Muscle of leg (tissue), 16 donors: Measurements from ENCODE around the gene SSTR5. TPM values are rescaled to one million over a fixed set of nuclear protein-coding genes. Genes with fewer than 3 reads are reported as not detected.
"Not testable (repeated sequence)": the region's sequence is repeated elsewhere in the genome, so short reads cannot be mapped to it uniquely, and the experiment has no call there.

Experiments used
- DNase-seq: peaks from one replicate; pipeline ENCODE4 v3.0.0; 2013
- H3K27ac ChIP-seq: one replicate; pipeline ENCODE4 v1.5.1; 2013; ENCODE audit warnings: mild to moderate bottlenecking, low read length, control low read depth
- H3K27me3 ChIP-seq: one replicate; pipeline ENCODE4 v1.6.1; 2013; ENCODE audit warnings: low read length; ENCODE audit not compliant: control insufficient read depth, insufficient read depth
- H3K36me3 ChIP-seq: one replicate; pipeline ENCODE4 v1.6.1; 2013; ENCODE audit warnings: low read length; ENCODE audit not compliant: control insufficient read depth, insufficient read depth
- H3K4me1 ChIP-seq: one replicate; pipeline ENCODE4 v1.6.1; 2013; ENCODE audit warnings: low read length; ENCODE audit not compliant: control insufficient read depth, insufficient read depth
- H3K4me3 ChIP-seq: one replicate; pipeline ENCODE4 v1.5.1; 2013; ENCODE audit warnings: low read length, control low read depth
- H3K9me3 ChIP-seq: replicated peaks from 2 replicates; pipeline ENCODE4 v1.6.1; 2013; ENCODE audit warnings: low read depth, low read length; ENCODE audit not compliant: control insufficient read depth
- WGBS: methylation state at CpG from one replicate; pipeline ENCODE4 v1.1.5; 2013; ENCODE audit warnings: missing lambda C conversion rate; ENCODE audit not compliant: insufficient coverage; 5-methylcytosine and 5-hydroxymethylcytosine counted together
- long read RNA-seq, 11 donors: transcript quantifications; one replicate each; lab custom pipeline, GENCODE V29; 2026
- polyA plus RNA-seq, 8 donors: library from polyadenylated mRNA; unstranded; fragments of 120-200 nt; gene quantifications; one replicate each; pipeline versions ENCODE4 v1.2.1 to v1.2.3, GENCODE V29; 2013; ENCODE audit warnings: inconsistent platforms in 1 of 8, low replicate concordance in 1 of 8; ENCODE audit not compliant: insufficient read length in 8 of 8, insufficient read depth in 1 of 8
- total RNA-seq: library from RNA; stranded (reverse); fragments of 120-200 nt; gene quantifications from one replicate; pipeline ENCODE4 v1.2.4, GENCODE V29; 2013

Gene SSTR5
- total RNA-seq (not detected), polyA plus RNA-seq (under 1 TPM in 3 of 8 donors, not detected in 5; 0.08 to 0.13 (median 0.10) TPM)
- long read RNA-seq, donor 1, result 0 reads
- long read RNA-seq, donor 2, result 0 reads
- long read RNA-seq, donor 3, result 0 reads
- long read RNA-seq, donor 4, result 0 reads
- long read RNA-seq, donor 5, partial matches to known transcripts, result 0 of 1 reads
- long read RNA-seq, donor 5, other reads (novel, unspliced or antisense), result 0 of 1 reads
- long read RNA-seq, donor 6, result 0 reads
- long read RNA-seq, donor 7, result 0 reads
- long read RNA-seq, donor 8, result 0 reads
- long read RNA-seq, donor 9, result 0 reads
- long read RNA-seq, donor 10, result 0 reads
- long read RNA-seq, donor 11, result 0 reads

GRCh38 chr16:1072526-1073261, at the start of gene SSTR5:
TSS of gene SSTR5 (plus strand) at chr16:1072747. CDS start at chr16:1078869, 6,122 bp downstream.
- no peak within 1 kb of the TSS for H3K27ac ChIP-seq
- no peaks in the 10 kb centered on the region for H3K36me3 ChIP-seq
- 2% methylated on average over 32 of the region's 59 CpGs for WGBS

GRCh38 chr16:1024138-1024537, 48.4 kb upstream of the SSTR5 start:
- Histone ChIP-seq H3K4me3 (no peak overlapping the region), H3K9me3 (no peaks in the 10 kb centered on the region), H3K27ac (no peak overlapping the region), H3K36me3 (no peaks in the 10 kb centered on the region), H3K27me3 (peaks cover 45% of the 10 kb centered on the region), H3K4me1 (peaks cover 70% of the 10 kb centered on the region)
- 79% methylated on average over 18 of the region's 20 CpGs for WGBS
- no peak for DNase-seq

More at GRCh38 chr16:1072526-1073261, at the start of gene SSTR5:
- no peaks in the 10 kb centered on the region for H3K4me1 ChIP-seq
- H3K9me3 ChIP-seq, result no peaks in the 10 kb centered on the region
- no peak within 1 kb of the TSS for H3K4me3 ChIP-seq
- H3K27me3 ChIP-seq, result peaks cover 91% of the 10 kb centered on the region
- no peak for DNase-seq

GRCh38 chr16:1025183-1025809, 47.3 kb upstream of the SSTR5 start:
- DNase-seq, result peak; percentile 71
- H3K9me3 ChIP-seq, H3K4me3 ChIP-seq, H3K36me3 ChIP-seq, H3K27ac ChIP-seq: not testable (repeated sequence)
- peaks cover 49% of the 10 kb centered on the region for H3K27me3 ChIP-seq
- H3K4me1 ChIP-seq, result peaks cover 66% of the 10 kb centered on the region
- WGBS, result 65% methylated on average over 21 of the region's 24 CpGs

- no peak overlapping the region for H3K4me3 ChIP-seq
- DNase-seq, result peak; percentile 61
- H3K27ac ChIP-seq, result no peak overlapping the region
- 49% methylated on average over 28 of the region's 35 CpGs for WGBS
- H3K36me3 ChIP-seq, result no peaks in the 10 kb centered on the region
- peaks cover 45% of the 10 kb centered on the region for H3K27me3 ChIP-seq
- no peaks in the 10 kb centered on the region for H3K9me3 ChIP-seq
- H3K4me1 ChIP-seq, result peaks cover 68% of the 10 kb centered on the region
Observed at GRCh38 chr16:1026057-1026783, 46.3 kb upstream of the SSTR5 start.

GRCh38 chr16:1026784-1027500, 45.6 kb upstream of the SSTR5 start:
- H3K27ac ChIP-seq, result no peak overlapping the region
- no peaks in the 10 kb centered on the region for H3K9me3 ChIP-seq
- no peak for DNase-seq
- peaks cover 65% of the 10 kb centered on the region for H3K4me1 ChIP-seq
- no peaks in the 10 kb centered on the region for H3K36me3 ChIP-seq
- H3K4me3 ChIP-seq, result no peak overlapping the region
- 65% methylated on average over 25 of the region's 27 CpGs for WGBS
- peaks cover 45% of the 10 kb centered on the region for H3K27me3 ChIP-seq

GRCh38 chr16:1027501-1027815, 45.1 kb upstream of the SSTR5 start:
- 75% methylated on average over 18 of the region's 22 CpGs for WGBS
- H3K36me3 ChIP-seq, result no peaks in the 10 kb centered on the region
- H3K4me3 ChIP-seq, result no peak overlapping the region
- H3K27ac ChIP-seq, result no peak overlapping the region
- H3K4me1 ChIP-seq, result peaks cover 60% of the 10 kb centered on the region
- H3K27me3 ChIP-seq, result peaks cover 43% of the 10 kb centered on the region
- H3K9me3 ChIP-seq, result no peaks in the 10 kb centered on the region
- DNase-seq, result no peak

- no peak overlapping the region for H3K4me3 ChIP-seq
- DNase-seq, result no peak
- H3K27me3 ChIP-seq, result peaks cover 40% of the 10 kb centered on the region
- H3K27ac ChIP-seq, result no peak overlapping the region
- no peaks in the 10 kb centered on the region for H3K9me3 ChIP-seq
- no peaks in the 10 kb centered on the region for H3K36me3 ChIP-seq
- peaks cover 59% of the 10 kb centered on the region for H3K4me1 ChIP-seq
- 42% methylated on average over 8 of the region's 15 CpGs for WGBS
Observed at GRCh38 chr16:1028056-1028455, 44.5 kb upstream of the SSTR5 start.

- Histone ChIP-seq H3K27me3 (peaks cover 40% of the 10 kb centered on the region), H3K36me3 (no peaks in the 10 kb centered on the region), H3K27ac (no peak overlapping the region), H3K4me3 (no peak overlapping the region), H3K4me1 (peaks cover 59% of the 10 kb centered on the region), H3K9me3 (peaks cover 2% of the 10 kb centered on the region)
- DNase-seq, result no peak
- 27% methylated on average over 25 of the region's 39 CpGs for WGBS
Observed at GRCh38 chr16:1028524-1029258, 43.9 kb upstream of the SSTR5 start.

- 46% methylated on average over 11 of the region's 14 CpGs for WGBS
- no peak overlapping the region for H3K27ac ChIP-seq
- H3K27me3 ChIP-seq, result peaks cover 40% of the 10 kb centered on the region
- H3K4me1 ChIP-seq, result peaks cover 59% of the 10 kb centered on the region
- no peak overlapping the region for H3K4me3 ChIP-seq
- DNase-seq, result no peak
- H3K9me3 ChIP-seq, result peaks cover 4% of the 10 kb centered on the region
- no peaks in the 10 kb centered on the region for H3K36me3 ChIP-seq
Observed at GRCh38 chr16:1029259-1029545, 43.3 kb upstream of the SSTR5 start.
